ENCODE results near the gene C21orf58. TPM values are rescaled to one million over a fixed set of nuclear protein-coding genes. Genes with fewer than 3 reads are reported as not detected.
A peak's percentile ranks its signal among the peaks of the same experiment; 100 is the strongest.

The C21orf58 gene
- total and polyA plus RNA-seq, 2 experiments from 2014 or later: 17.7 to 23.9 TPM

- Mint-ChIP-seq H3K4me3 (no peak overlapping the region), H3K9me3 (no peaks in the 10 kb centered on the region), H3K27me3 (ENCODE audit: insufficient read depth, low read depth, poor library complexity) (peaks cover 6% of the 10 kb centered on the region), H3K27ac (no peak overlapping the region), H3K36me3 (ENCODE audit: low read depth) (peaks cover 69% of the 10 kb centered on the region), H3K4me1 (no peaks in the 10 kb centered on the region)
- Histone ChIP-seq H3K9me2 (ENCODE audit: insufficient read depth) (no peaks in the 10 kb centered on the region), H3K27ac (ENCODE audit: low read depth) (no peak overlapping the region), H3K4me3 (no peak overlapping the region), H3F3A (replicated peaks; ENCODE audit: low read depth) (0 out of 2 replicates have a peak, but pooled peaks cover 6% of the 10 kb centered on the region), H3K27me3 (ENCODE audit: insufficient read depth) (no peaks in the 10 kb centered on the region), H3K36me3 (ENCODE audit: insufficient read depth) (peaks cover 25% of the 10 kb centered on the region), H3K4me1 (ENCODE audit: insufficient read depth) (no peaks in the 10 kb centered on the region), H3K4me2 (no peak overlapping the region), H4K20me1 (replicated peaks; ENCODE audit: insufficient read depth) (peaks cover 9% of the 10 kb centered on the region; the same call in 1 of the 2 replicates), H3K79me2 (replicated peaks; ENCODE audit: insufficient read depth) (no peaks in the 10 kb centered on the region), H2AFZ (no peak overlapping the region)
- TF ChIP-seq CTCF (conservative IDR thresholded peaks at IDR 0.05; ENCODE audit: low read depth in 2 of 2) (0 out of 4 replicates have a peak, but pooled peaks of 1 of the 2 experiments have one; percentile 8), ZNF462 (CRISPR knock-in tag; IDR thresholded peaks at IDR 0.05) (no peak)
- no peak for DNase-seq (ENCODE audit: low spot score)
- no peak for ATAC-seq
Measured at GRCh38 chr21:46266946-46267345, 56.7 kb downstream of the C21orf58 start.

Data from GM23338 (cell line).